Transverse colon (tissue), 4 donors: ENCODE data around the gene BMERB1.

Experiments
- CTCF ChIP-seq, 5 experiments: fragments of 200-600 bp in 3 of 5; fragments of 450-650 bp in 2 of 5; sonication (generic) in 3 of 5; IDR thresholded peaks; 1 replicate in 2 of 5; 2 replicates in 3 of 5; pipeline ENCODE4 v1.5.1; 2016 to 2017; ENCODE audit warnings: antibody characterized with exemption in 5 of 5, inconsistent platforms in 3 of 5, mild to moderate bottlenecking in 2 of 5, moderate library complexity in 1 of 5
- POLR2A ChIP-seq: fragments of 450-650 bp; IDR thresholded peaks from one replicate; pipeline ENCODE4 v1.6.1; 2016; ENCODE audit warnings: antibody characterized with exemption, mild to moderate bottlenecking, moderate library complexity
- POLR2AphosphoS5 ChIP-seq, 3 donors: sonication (generic); formaldehyde crosslinking; IDR thresholded peaks; one replicate each; pipeline ENCODE4 v1.6.1; 2016; ENCODE audit warnings: antibody characterized with exemption in 3 of 3

- no peak for TF ChIP-seq POLR2AphosphoS5 (IDR thresholded peaks at IDR 0.05)
- TF ChIP-seq CTCF (IDR thresholded peaks at IDR 0.05): no peak
- no peak for TF ChIP-seq POLR2A
Measured at GRCh38 chr16:15542261-15542660, 107.9 kb downstream of the BMERB1 start.
